Urinary bladder (tissue), 4 donors: ENCODE data around the gene RAB31. TPM values are rescaled to one million over a fixed set of nuclear protein-coding genes. Genes with fewer than 3 reads are reported as not detected.
"Not testable (repeated sequence)": the region's sequence is repeated elsewhere in the genome, so short reads cannot be mapped to it uniquely, and the experiment has no call there.

Experiments
- DNase-seq: peaks from one replicate; pipeline ENCODE4 v3.0.0-alpha.2; 2015; ENCODE audit errors: extremely low spot score
- H3K27ac ChIP-seq: one replicate; pipeline ENCODE4 v1.5.1; 2013; ENCODE audit warnings: low read depth, mild to moderate bottlenecking, moderate library complexity
- H3K36me3 ChIP-seq: one replicate; pipeline ENCODE4 v1.6.1; 2013; ENCODE audit warnings: mild to moderate bottlenecking, moderate library complexity; ENCODE audit not compliant: insufficient read depth
- H3K4me1 ChIP-seq: one replicate; pipeline ENCODE4 v1.6.1; 2013; ENCODE audit warnings: mild to moderate bottlenecking, moderate library complexity; ENCODE audit not compliant: insufficient read depth
- H3K4me3 ChIP-seq: one replicate; pipeline ENCODE4 v1.5.1; 2013; ENCODE audit warnings: low read depth, low read length
- WGBS: extraction: QIAGEN DNeasy Blood & Tissue Kit; methylation state at CpG from one replicate; pipeline ENCODE4 v1.1.7; 2013; 5-methylcytosine and 5-hydroxymethylcytosine counted together
- polyA plus RNA-seq: library from polyadenylated mRNA; stranded (reverse); fragments of 200-250 nt; gene quantifications from one replicate; pipeline ENCODE4 v1.2.3, GENCODE V29; 2013
- total RNA-seq: library from RNA; depleted of rRNA; stranded (reverse); fragments of >200 nt; gene quantifications from one replicate; pipeline ENCODE4 v1.2.3, GENCODE V29; 2014
- donor health status: healthy with polysubstance abuse.
- donor health status: healthy.

The RAB31 gene, protein sequence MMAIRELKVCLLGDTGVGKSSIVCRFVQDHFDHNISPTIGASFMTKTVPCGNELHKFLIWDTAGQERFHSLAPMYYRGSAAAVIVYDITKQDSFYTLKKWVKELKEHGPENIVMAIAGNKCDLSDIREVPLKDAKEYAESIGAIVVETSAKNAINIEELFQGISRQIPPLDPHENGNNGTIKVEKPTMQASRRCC
- 37.1 TPM for total RNA-seq
- 77.2 TPM for polyA plus RNA-seq

DNA sequence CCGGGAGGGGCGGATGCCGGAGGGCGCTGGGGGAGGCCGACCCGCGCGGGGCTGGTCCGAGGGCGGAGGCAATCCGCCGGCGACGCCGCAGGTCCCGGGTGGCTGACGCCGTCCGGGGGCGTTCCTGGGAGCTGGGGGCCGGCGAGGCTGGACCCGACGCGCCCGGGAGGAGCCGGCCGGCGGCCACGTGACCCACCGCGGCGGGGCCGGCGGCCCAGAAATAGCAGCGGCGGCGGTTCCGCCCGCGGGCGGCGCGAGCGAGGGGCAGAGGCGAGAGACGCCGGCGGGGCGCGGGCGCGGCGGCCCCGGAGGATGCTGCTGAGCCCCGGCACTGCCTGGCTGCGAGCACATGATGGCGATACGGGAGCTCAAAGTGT is at the start of gene RAB31:
Gene RAB31, plus strand, starts transcription at position 245 of the 377 bp plus-strand sequence. Its CDS starts 105 bp downstream, at position 350.
- H3K36me3 ChIP-seq, result no peaks in the 10 kb centered on the region
- peak within 1 kb of the TSS; percentile 94 for H3K4me3 ChIP-seq
- WGBS, result under 1% methylated on average over 59 of the region's 59 CpGs
- H3K27ac ChIP-seq, result peak within 1 kb of the TSS; percentile 68
- H3K4me1 ChIP-seq, result no peaks in the 10 kb centered on the region
- peak; percentile 13 for DNase-seq

DNA sequence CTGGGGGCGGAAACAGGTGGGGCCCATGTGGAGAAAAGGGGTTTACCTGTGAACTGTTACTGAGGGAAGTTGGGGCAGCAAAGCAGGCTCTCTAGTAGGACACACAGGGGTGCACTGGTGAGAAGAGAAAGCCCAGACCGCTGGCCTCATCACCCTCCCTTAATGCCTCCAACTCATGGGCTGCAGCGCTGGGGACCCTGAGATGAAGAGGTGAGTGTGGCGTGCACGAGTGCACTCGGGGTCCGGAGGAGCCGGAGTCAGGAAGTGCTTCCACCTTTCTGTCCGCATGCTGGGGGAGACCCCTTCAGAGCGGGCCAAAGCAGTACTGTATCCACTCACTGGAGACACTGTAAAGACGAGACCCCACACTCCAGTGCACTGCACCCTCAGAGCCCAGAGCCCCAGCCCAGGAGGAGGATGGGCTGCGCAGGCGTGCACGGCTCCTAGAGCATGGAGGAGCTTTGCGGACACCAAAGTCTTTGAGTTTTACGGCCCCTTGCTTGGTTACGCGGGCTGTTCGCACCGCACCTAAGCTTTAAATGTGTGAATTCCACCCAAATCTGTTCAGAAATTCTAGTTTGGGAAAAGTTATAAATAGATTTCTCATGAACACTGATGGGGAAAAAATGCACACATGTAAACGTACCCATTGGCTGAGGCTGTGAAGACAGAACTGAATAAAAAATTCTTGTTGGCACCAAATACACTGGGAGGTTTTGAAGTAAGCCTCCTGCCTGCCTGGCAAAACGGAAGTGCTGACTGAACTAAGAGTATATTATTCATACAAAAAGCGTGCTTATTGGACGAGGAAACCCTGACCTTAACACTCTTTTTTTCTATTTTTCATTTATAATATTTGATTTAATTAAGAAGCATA is 48.4 kb upstream of the RAB31 start:
- Histone ChIP-seq H3K36me3 (no peaks in the 10 kb centered on the region), H3K4me1 (no peaks in the 10 kb centered on the region), H3K4me3 (no peak overlapping the region), H3K27ac (no peak overlapping the region)
- DNase-seq, result no peak
- 89% methylated on average over 24 of the region's 24 CpGs for WGBS

DNA sequence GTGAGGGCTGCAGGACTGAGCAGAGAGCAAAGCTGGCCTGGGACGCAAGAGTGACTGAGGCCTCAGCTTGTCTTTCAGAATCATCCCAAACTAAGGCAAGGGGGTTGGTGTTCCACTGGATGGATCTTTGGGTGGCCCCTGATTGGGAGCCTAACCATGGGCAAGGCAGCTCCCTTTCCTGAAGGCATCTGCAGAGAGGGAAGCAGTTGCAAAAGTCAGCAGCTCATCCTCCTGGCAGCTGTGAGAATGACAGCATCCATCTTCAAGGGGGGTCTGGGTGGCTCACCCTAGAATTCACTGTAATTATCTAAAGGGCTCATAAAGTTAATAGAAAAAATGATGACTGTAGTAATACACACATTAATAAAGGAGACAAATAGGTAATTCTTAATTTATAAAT is 46.5 kb upstream of the RAB31 start:
- Histone ChIP-seq H3K4me1 (no peaks in the 10 kb centered on the region), H3K4me3 (no peak overlapping the region), H3K27ac (no peak overlapping the region), H3K36me3 (no peaks in the 10 kb centered on the region)
- no peak for DNase-seq
- 93% methylated on average over 1 of the region's 1 CpG for WGBS

DNA sequence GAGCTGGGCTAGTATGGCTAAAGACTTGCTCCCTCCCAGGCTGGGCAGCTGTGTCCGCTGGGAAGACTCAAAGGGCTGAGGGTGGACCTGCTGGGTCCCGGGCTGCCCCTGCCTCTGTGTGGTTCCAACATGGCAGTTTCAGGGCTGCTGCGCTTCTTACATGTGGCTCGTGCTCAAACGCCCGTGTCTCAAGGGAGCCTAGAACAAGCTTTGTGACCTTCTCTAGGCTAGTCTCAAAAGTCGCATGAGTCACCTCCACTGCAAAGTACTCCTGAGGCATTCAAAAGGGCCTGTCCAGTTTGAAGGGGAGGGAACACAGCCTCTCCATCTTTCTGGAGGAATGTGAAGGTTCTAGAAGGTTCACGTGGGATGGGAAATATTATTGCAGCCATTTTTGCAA is 44.7 kb upstream of the RAB31 start:
- Histone ChIP-seq H3K4me1 (no peaks in the 10 kb centered on the region), H3K27ac (no peak overlapping the region), H3K4me3 (no peak overlapping the region), H3K36me3 (no peaks in the 10 kb centered on the region)
- 91% methylated on average over 8 of the region's 8 CpGs for WGBS
- DNase-seq, result no peak

DNA sequence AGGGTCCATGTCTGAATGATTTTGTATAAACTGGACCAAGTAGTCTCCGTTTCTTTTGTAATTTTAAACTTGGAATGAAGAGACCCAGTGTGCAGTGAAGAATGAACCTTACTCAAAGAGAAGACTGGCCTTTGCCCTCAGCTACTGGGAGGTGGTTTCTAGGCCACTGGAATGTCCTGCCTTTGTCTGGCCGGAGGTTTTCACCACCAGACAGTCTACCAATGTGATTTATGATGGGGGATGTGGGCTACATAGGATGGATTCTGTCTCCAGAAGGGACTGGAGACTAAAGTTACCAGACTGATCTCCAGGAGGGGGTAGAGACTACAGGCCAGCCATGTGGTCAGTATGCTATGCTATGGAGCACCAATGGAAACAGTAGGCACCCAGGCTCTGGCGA is 42.8 kb upstream of the RAB31 start:
- no peaks in the 10 kb centered on the region for H3K36me3 ChIP-seq
- WGBS, result 88% methylated on average over 3 of the region's 3 CpGs
- no peak overlapping the region for H3K27ac ChIP-seq
- H3K4me1 ChIP-seq, result no peaks in the 10 kb centered on the region
- H3K4me3 ChIP-seq, result no peak overlapping the region
- DNase-seq, result no peak

DNA sequence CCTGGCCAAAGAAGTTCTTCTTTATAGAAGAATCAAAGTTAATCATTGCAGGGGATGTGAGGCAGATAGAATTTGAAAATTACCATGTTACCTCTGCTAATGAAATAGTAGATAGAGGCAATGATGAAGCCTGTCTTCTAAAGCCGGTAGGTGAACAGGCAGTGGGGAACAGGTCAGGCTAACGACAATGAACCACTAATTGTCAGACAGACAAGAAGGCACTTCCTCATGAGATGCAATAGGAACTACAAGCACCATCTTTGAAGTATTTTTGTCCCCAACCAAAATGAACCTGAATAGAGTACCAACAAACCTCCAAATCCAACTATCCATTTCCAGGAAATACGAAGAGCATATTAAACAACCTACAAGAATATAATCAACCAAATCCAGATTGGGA is 41.6 kb upstream of the RAB31 start:
- Histone ChIP-seq H3K36me3 (no peaks in the 10 kb centered on the region), H3K4me3 (no peak overlapping the region), H3K4me1 (no peaks in the 10 kb centered on the region), H3K27ac (no peak overlapping the region)
- no peak for DNase-seq
- WGBS, result 92% methylated on average over 3 of the region's 3 CpGs

DNA sequence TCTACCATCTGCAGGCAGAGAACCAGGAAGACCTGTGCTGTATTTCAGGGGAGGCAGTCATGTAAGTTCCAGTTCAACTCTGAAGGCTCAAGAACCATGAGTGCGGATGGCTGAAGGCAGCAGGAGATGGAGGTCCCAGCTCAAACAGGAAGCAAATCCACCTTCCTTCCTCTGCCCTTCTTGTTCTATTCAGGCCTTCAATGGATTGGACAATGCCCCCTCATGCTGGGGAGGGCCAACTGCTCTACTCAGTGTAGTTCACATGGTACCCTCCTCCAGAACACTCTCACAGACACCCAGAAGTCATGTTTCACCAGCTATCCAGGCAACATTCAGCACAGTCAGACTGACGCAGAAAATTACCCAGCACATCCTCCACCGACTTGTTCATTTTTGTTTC is 39.1 kb upstream of the RAB31 start:
- WGBS, result 93% methylated on average over 3 of the region's 3 CpGs
- Histone ChIP-seq H3K4me3 (no peak overlapping the region), H3K36me3 (no peaks in the 10 kb centered on the region), H3K4me1 (no peaks in the 10 kb centered on the region), H3K27ac (no peak overlapping the region)
- DNase-seq, result no peak

DNA sequence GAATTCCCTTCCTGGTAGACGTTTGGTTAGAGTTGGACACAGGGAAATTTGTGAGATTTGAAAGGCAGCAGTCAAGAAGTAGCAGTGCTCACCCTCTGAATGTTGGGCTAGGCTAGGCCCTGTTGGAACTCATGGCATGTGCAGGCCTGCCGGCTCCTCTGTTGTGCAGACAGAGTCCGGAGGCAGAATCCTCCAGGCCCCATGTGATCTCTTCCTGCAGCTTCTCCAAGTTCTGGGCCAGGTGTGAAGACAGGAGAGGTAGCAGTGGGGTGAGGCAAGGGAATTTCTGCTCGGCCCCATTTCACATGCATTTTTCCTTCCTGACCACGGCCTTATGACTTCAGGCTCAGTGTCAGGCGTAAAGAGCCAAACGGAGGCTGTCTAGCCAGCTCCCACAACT is 36.9 kb upstream of the RAB31 start:
- H3K36me3 ChIP-seq, result no peaks in the 10 kb centered on the region
- 81% methylated on average over 7 of the region's 7 CpGs for WGBS
- no peaks in the 10 kb centered on the region for H3K4me1 ChIP-seq
- H3K27ac ChIP-seq, result no peak overlapping the region
- no peak for DNase-seq
- H3K4me3 ChIP-seq, result no peak overlapping the region

DNA sequence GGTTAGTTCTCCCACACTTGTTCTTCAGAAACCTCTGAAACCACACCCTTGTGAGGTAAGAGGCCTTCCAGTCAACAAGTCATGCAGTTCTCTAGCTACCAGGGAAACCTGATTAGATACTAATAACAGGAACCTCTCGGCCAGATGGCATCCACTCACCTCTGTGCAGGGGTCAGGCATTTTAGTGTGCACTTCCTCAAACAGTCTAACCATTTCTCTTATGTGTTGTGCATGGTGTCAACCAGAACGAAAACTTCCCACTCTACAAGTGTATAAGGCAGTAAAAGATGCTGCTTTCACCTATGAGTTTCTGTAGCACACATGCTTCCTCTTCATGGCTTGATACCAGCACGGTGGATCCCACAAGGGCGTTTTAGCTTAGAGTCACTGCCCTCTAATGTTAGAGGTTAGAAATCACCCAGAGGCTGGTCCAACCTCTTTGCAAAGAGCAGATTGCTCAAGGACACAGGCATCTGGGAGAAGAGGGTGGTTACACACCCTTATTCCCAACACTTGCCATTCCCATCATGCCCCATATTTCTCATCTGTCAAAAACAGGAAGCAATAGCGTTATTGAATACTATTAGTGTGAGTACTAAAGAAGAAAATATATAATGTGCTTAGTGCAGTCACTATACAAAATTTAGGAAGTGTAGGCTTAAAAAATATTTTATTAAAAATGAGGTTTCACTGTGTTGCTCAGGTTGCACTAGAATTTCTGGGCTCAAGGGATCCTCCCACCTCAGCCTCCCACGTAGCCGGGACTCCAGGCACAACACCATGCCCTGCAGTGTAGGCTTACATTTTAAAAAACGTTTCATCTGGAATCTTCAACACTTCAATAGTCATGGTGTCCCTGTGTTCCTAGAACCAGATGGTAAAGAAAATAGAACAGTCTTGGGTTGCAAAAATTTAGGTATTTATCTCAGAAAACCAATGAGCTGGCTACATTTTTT is 34.5 kb upstream of the RAB31 start:
- peak; percentile 29 for DNase-seq
- H3K27ac ChIP-seq, result peak overlapping the region; percentile 15
- H3K4me3 ChIP-seq, result no peak overlapping the region
- no peaks in the 10 kb centered on the region for H3K4me1 ChIP-seq
- 52% methylated on average over 8 of the region's 8 CpGs for WGBS
- no peaks in the 10 kb centered on the region for H3K36me3 ChIP-seq

DNA sequence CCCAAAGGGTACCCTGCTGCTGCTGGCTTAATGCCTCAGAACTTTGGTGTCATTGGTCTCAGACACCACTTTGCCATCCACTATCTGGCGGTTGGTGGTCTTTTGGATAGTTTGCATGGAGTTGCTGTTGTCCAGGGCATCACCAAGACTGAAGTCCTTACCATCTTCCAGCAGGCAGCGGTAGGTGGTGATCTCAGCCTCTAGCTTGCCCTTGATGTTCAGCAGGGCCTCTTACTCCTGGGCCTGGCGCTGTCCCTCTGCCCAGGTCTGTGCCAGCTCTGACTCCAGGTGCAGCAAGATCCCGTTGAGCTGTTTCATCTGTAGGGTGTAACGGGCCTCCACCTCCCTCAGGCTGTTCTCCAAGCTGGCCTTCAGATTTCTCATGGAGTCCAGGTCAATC is 29.9 kb upstream of the RAB31 start:
- H3K27ac ChIP-seq, H3K4me3 ChIP-seq, H3K36me3 ChIP-seq, H3K4me1 ChIP-seq, DNase-seq: not testable (repeated sequence)
- WGBS, result 95% methylated on average over 5 of the region's 5 CpGs

DNA sequence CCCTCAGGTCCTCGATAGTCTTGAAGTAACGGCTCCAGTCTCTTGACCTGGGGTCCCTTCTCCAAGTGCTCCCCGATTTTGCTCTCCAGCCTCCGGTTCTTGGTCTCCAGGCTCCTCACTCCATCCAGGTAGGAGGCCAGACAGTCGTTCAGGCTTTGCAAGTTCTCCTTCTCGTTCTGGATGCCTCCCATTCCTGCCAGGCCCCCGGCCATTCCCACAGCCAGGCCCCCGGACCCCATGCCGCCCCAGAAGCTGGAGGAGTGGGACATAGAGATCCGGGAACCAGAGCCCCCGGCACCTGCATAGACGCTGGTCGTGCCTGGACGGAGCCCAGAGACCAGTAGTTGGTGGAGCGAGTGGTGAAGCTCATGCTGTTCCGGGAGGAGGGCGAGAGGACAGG is 29.0 kb upstream of the RAB31 start:
- 94% methylated on average over 17 of the region's 17 CpGs for WGBS
- H3K27ac ChIP-seq, result no peak overlapping the region
- no peak for DNase-seq

DNA sequence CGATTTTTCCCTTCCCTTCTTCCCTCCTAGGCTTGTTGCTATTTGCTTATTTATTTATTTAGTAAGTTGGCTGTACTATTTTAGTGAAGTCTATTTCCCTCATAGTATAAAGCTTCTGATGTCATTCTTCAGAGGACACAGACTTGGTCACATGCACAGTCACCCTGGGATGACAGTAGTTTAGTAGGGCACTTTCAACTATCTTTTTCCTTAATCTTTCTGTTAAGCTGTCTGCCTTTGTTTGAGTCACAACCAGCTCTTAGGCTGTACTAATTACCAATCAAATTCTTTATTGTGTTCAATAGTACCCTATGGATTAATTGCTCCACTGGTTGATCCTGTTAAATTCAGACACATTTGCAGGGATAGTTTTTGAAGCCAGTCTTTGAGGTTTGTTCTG is 26.9 kb upstream of the RAB31 start:
- Histone ChIP-seq H3K36me3 (no peaks in the 10 kb centered on the region), H3K27ac (no peak overlapping the region), H3K4me3 (no peak overlapping the region), H3K4me1 (no peaks in the 10 kb centered on the region)
- no peak for DNase-seq
- WGBS, result 78% methylated on average over 1 of the region's 1 CpG

More for the DNA sequence above, 29.0 kb upstream of the RAB31 start:
- no peak overlapping the region for H3K4me3 ChIP-seq
- no peaks in the 10 kb centered on the region for H3K36me3 ChIP-seq
- H3K4me1 ChIP-seq, result no peaks in the 10 kb centered on the region

DNA sequence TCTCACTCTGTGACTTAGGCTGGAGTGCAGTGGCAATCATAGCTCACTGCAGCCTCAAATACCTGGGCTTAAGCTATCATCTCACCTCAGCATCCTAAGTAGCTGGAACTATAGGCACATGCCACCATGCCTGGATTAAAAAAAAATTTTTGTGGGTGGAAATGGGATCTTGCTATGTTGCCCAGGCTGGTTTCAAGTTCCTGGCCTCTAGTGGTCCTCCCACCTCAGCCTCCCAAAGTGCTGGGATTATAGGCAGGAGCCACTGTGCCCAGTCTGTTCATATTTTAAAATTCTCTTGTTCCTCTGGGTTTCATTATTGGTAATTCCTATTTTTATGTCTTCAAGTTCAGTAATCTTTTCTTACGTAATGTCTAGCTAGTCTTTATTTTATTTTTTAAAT is 25.5 kb upstream of the RAB31 start:
- H3K4me3 ChIP-seq, result no peak overlapping the region
- H3K4me1 ChIP-seq, result no peaks in the 10 kb centered on the region
- no peak for DNase-seq
- 95% methylated on average over 1 of the region's 1 CpG for WGBS
- no peaks in the 10 kb centered on the region for H3K36me3 ChIP-seq
- H3K27ac ChIP-seq, result no peak overlapping the region
